PFSK-1 (cell line): Measurements from ENCODE around the gene CDC20B.

Source experiments
- FOXP2 ChIP-seq: optimal IDR thresholded peaks from 2 replicates; pipeline ENCODE3; 2011; ENCODE audit warnings: borderline replicate concordance, control low read depth, inconsistent platforms; ENCODE audit not compliant: insufficient read depth; ENCODE audit errors: extremely low read length, extremely low read depth
- POLR2AphosphoS5 ChIP-seq: IDR thresholded peaks from 2 replicates; pipeline ENCODE4 v1.6.1; 2012; ENCODE audit warnings: low read depth, mild to moderate bottlenecking, control low read depth, low read length, moderate library complexity
- SIN3A ChIP-seq: IDR thresholded peaks from 2 replicates; pipeline ENCODE4 v1.6.1; 2012; ENCODE audit warnings: mild to moderate bottlenecking, low read length, moderate library complexity, borderline replicate concordance; ENCODE audit not compliant: insufficient read depth
- TAF1 ChIP-seq: IDR thresholded peaks from 2 replicates; pipeline ENCODE4 v1.6.1; 2012; ENCODE audit warnings: low read length, control low read depth, borderline replicate concordance; ENCODE audit not compliant: insufficient read depth
- TF ChIP-seq, protein P1 (sequence below), 2 experiments: IDR thresholded peaks; 2 replicates each; pipeline versions ENCODE4 v1.6.1 to v1.8.0; 2011 to 2012; ENCODE audit warnings: low read depth in 2 of 2, low read length in 2 of 2, control low read depth in 1 of 2, inconsistent platforms in 1 of 2, mild to moderate bottlenecking in 1 of 2, moderate library complexity in 1 of 2; ENCODE audit not compliant: insufficient read depth in 1 of 2

Gene CDC20B

DNA sequence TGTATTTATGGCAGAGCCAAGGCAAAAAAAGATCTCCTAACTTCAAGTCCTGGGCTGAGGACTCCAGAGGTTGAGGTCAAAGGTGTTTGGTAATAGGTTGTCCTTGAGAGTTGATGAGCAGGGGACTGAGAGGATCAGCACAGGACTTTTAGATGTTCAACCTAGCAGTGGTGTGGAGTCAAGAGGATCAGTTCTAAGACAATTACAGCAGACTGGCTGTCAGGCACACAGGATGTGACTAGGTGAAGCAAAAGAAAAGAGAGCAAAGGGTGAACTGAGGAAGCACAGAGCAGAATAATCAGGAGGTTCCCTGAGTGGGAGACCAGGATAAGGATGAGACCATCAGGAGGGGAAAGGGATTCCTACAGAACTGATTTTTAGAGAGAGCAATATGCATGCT, 59.6 kb downstream of the CDC20B start:
- TF ChIP-seq SIN3A (no peak), POLR2AphosphoS5 (no peak), TAF1 (no peak), FOXP2 (no peak)
- TF ChIP-seq, protein P1, sequence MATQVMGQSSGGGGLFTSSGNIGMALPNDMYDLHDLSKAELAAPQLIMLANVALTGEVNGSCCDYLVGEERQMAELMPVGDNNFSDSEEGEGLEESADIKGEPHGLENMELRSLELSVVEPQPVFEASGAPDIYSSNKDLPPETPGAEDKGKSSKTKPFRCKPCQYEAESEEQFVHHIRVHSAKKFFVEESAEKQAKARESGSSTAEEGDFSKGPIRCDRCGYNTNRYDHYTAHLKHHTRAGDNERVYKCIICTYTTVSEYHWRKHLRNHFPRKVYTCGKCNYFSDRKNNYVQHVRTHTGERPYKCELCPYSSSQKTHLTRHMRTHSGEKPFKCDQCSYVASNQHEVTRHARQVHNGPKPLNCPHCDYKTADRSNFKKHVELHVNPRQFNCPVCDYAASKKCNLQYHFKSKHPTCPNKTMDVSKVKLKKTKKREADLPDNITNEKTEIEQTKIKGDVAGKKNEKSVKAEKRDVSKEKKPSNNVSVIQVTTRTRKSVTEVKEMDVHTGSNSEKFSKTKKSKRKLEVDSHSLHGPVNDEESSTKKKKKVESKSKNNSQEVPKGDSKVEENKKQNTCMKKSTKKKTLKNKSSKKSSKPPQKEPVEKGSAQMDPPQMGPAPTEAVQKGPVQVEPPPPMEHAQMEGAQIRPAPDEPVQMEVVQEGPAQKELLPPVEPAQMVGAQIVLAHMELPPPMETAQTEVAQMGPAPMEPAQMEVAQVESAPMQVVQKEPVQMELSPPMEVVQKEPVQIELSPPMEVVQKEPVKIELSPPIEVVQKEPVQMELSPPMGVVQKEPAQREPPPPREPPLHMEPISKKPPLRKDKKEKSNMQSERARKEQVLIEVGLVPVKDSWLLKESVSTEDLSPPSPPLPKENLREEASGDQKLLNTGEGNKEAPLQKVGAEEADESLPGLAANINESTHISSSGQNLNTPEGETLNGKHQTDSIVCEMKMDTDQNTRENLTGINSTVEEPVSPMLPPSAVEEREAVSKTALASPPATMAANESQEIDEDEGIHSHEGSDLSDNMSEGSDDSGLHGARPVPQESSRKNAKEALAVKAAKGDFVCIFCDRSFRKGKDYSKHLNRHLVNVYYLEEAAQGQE (IDR thresholded peaks at IDR 0.05; ENCODE audit: insufficient read depth in 1 of 2, low read depth in 2 of 2, low read length in 2 of 2) = no peak

DNA sequence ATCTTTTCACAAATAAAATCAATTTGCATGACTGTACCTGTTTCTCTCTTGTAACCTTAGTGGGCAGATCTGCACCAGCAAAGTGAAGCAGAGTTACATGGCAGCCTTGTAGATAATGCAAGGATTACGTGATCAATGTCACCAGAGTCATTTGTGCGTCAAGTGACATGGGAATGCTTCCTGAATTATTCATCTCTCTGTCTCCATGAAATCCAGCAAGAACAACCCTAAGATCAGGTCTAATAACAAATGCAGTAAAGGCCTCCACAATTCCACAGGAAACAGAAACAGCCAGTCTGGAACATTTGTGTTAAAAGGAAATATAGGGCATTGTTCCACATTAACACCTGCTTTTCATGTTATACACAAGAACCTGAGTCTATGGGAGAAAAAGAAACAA, 62.8 kb downstream of the CDC20B start:
- no peak for TF ChIP-seq TAF1
- TF ChIP-seq FOXP2 = no peak
- TF ChIP-seq POLR2AphosphoS5 = no peak
- no peak for TF ChIP-seq SIN3A
- TF ChIP-seq, protein P1 (IDR thresholded peaks at IDR 0.05; ENCODE audit: insufficient read depth in 1 of 2, low read depth in 2 of 2, low read length in 2 of 2) = no peak

DNA sequence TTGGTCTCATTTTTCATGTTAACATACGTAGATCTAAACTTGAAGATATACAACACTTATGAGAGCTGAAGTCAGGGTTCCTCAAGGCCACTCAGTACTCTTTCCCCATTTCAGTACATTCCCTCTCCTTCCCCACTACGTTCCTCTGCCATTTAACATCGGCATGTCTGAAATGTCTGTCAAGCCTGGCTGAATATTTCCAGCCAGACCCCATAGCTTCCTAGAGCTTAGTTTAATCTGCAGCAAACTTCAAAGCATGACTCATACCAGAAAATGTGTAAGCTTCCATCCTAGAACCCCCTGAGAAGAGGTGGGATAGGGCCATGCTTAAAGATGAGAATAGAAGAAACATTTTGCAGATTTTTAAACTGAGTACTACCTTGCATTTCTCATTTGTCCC, 64.3 kb downstream of the CDC20B start:
- TF ChIP-seq FOXP2 (no peak), SIN3A (no peak), TAF1 (no peak)
- TF ChIP-seq, protein P1 (IDR thresholded peaks at IDR 0.05; ENCODE audit: insufficient read depth in 1 of 2, low read depth in 2 of 2, low read length in 2 of 2) = no peak

DNA sequence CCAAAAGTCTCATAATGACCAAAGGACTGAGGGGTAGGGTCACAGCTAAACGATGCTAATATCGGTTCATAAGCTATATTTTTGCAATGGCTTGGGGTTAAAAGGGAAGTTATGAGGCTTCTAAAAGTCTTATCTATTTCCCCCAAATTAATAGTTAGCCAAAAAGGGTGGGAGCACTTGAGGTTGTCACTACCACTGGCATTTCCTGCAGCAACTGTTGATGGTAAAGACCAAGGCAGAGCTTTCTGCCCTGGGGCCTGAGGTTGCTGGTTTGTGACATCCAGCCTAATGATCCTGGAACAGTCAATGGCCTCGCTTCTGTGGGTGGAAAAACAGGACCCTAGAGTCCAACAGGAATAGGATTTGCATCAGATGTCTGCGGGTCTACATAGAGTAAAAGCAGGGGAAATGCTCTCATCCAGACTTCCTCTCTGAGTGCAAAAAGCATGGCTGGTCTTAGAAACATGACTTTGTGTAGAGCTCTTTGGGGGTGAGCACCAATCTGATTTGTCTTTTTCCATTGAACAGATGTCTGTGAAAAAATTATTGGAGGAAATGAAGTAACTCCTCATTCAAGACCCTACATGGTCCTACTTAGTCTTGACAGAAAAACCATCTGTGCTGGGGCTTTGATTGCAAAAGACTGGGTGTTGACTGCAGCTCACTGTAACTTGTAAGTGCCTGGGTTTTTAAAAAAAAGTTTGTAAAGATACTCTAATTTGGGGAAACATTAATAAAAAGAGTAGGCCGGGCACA, 67.9 kb downstream of the CDC20B start:
- no peak for TF ChIP-seq FOXP2
- TF ChIP-seq, protein P1 (IDR thresholded peaks at IDR 0.05; ENCODE audit: insufficient read depth in 1 of 2, low read depth in 2 of 2, low read length in 2 of 2) = no peak
- TF ChIP-seq POLR2AphosphoS5 = no peak
- no peak for TF ChIP-seq SIN3A

DNA sequence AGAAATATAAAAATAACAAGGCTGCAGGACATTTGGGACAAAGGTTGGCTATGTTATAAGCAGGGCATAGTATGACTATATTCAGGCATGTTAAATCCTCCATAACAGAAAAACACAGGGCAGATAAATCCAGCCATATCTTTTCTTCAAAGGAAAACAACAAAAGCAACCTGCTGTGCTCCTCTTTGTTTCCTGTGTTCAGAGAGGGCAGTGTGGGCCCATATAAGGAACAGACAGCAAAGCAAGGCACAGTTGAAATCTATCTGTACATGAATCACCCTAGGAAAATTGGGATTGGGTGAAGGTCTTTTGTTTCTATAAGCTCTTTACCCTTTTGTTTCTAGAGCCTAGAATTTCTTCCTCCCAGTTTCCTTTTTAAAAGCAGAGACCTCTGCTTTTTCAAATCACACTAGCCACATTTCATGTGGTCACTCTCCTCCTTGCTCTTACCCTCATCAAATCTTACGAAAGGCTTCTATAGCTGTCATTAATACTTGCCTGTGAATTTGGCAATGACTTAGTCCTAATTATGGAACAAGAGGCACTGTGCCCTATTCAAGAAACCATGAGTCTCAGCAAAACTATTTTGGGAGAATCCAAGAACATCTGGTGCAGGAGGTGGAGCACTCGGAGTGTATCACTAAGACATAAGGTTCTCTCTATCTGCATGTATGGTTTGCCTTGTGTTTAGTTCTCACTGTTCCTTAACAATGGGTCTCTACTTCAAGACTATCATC, 68.8 kb downstream of the CDC20B start:
- no peak for TF ChIP-seq SIN3A
- TF ChIP-seq, protein P1 (IDR thresholded peaks at IDR 0.05; ENCODE audit: insufficient read depth in 1 of 2, low read depth in 2 of 2, low read length in 2 of 2) = no peak
- no peak for TF ChIP-seq TAF1
